SK-N-SH (cell line): Measurements from ENCODE around the gene CDC25B. TPM values are rescaled to one million over a fixed set of nuclear protein-coding genes. Genes with fewer than 3 reads are reported as not detected.

Experiments used
- CTCF ChIA-PET: fragments of 300-600, 350-600 bp; formaldehyde crosslinking; extraction: SDS; loops from one replicate; lab custom pipeline; 2021; lab: Yijun Ruan, JAX
- POLR2A ChIA-PET: fragments of 350-600 bp; sonication (Branson Sonifier 250); formaldehyde crosslinking; extraction: SDS; loops from one replicate; lab custom pipeline; 2020; ENCODE audit warnings: antibody characterized with exemption, inconsistent platforms; lab: Yijun Ruan, JAX
- DNase-seq: peaks from one replicate; pipeline ENCODE4 v3.0.0; 2012
- H2AFZ ChIP-seq: fragments of 200-600 bp; sonication (generic); 2 replicates; pipeline ENCODE4 v1.8.1; 2016; ENCODE audit warnings: antibody characterized with exemption, mild to moderate bottlenecking, low read depth
- H3F3A ChIP-seq: fragments of 200-600 bp; sonication (generic); replicated peaks from 2 replicates; pipeline ENCODE3; 2016; ENCODE audit warnings: antibody characterized with exemption, mild to moderate bottlenecking; ENCODE audit not compliant: insufficient read depth
- H3K27ac ChIP-seq, 2 experiments: fragments of 200-500 bp in 1 of 2; fragments of 200-600 bp in 1 of 2; sonication (Bioruptor generic) in 1 of 2; sonication (generic), shearing (Covaris generic) in 1 of 2; 2 replicates each; pipeline versions ENCODE4 v1.5.1 to v1.6.1; 2014 to 2016; ENCODE audit warnings: low read depth in 2 of 2, inconsistent platforms in 1 of 2, low read length in 1 of 2, mild to moderate bottlenecking in 1 of 2, mixed read lengths in 1 of 2
- H3K27me3 ChIP-seq: fragments of 200-600 bp; sonication (generic), shearing (Covaris generic); 2 replicates; pipeline ENCODE4 v1.6.1; 2016; ENCODE audit warnings: mixed run types; ENCODE audit not compliant: insufficient read depth
- H3K36me3 ChIP-seq, 2 experiments: fragments of 200-500 bp in 1 of 2; fragments of 200-600 bp in 1 of 2; sonication (Bioruptor generic) in 1 of 2; sonication (generic) in 1 of 2; replicated peaks in 1 of 2; 2 replicates each; pipeline versions ENCODE3 to v1.5.1; 2014 to 2016; ENCODE audit warnings: low read length in 1 of 2, mild to moderate bottlenecking in 1 of 2; ENCODE audit not compliant: insufficient read depth in 2 of 2, control insufficient read depth in 1 of 2
- H3K4me1 ChIP-seq, 2 experiments: fragments of 200-500 bp in 1 of 2; fragments of 200-600 bp in 1 of 2; sonication (Bioruptor generic) in 1 of 2; sonication (generic), shearing (Covaris generic) in 1 of 2; 2 replicates each; pipeline versions ENCODE4 v1.5.1 to v1.6.1; 2014 to 2016; ENCODE audit warnings: low read depth in 1 of 2, low read length in 1 of 2, mixed run types in 1 of 2; ENCODE audit not compliant: insufficient read depth in 2 of 2, control insufficient read depth in 1 of 2
- H3K4me2 ChIP-seq: fragments of 200-600 bp; sonication (generic), shearing (Covaris generic); 2 replicates; pipeline ENCODE4 v1.6.1; 2017; ENCODE audit warnings: mixed run types
- H3K4me3 ChIP-seq, 2 experiments: fragments of 200-500 bp in 1 of 2; fragments of 200-600 bp in 1 of 2; sonication (Bioruptor generic) in 1 of 2; sonication (generic), shearing (Covaris generic) in 1 of 2; 2 replicates each; pipeline versions ENCODE4 v1.5.1 to v1.8.1; 2014 to 2016; ENCODE audit warnings: low read depth in 2 of 2, inconsistent platforms in 1 of 2, low read length in 1 of 2, mild to moderate bottlenecking in 1 of 2, mixed read lengths in 1 of 2, moderate library complexity in 1 of 2
- H3K79me2 ChIP-seq: fragments of 200-600 bp; sonication (generic); 2 replicates; pipeline ENCODE4 v1.8.1; 2017; ENCODE audit warnings: mild to moderate bottlenecking; ENCODE audit not compliant: insufficient read depth
- H3K9ac ChIP-seq: fragments of 200-600 bp; sonication (generic); 2 replicates; pipeline ENCODE4 v1.6.1; 2017; ENCODE audit warnings: mixed run types
- H3K9me2 ChIP-seq: fragments of 200-600 bp; sonication (generic); 2 replicates; pipeline ENCODE4 v1.6.1; 2017; ENCODE audit warnings: mixed run types
- H3K9me3 ChIP-seq: fragments of 200-600 bp; sonication (generic); 2 replicates; pipeline ENCODE4 v1.6.1; 2017; ENCODE audit warnings: mixed run types, mild to moderate bottlenecking, moderate library complexity
- H4K20me1 ChIP-seq: fragments of 200-600 bp; sonication (generic); 2 replicates; pipeline ENCODE4 v1.6.1; 2017; ENCODE audit warnings: mild to moderate bottlenecking, mixed run types; ENCODE audit not compliant: insufficient read depth
- ELF1 ChIP-seq: IDR thresholded peaks from 2 replicates; pipeline ENCODE4 v1.4.0; 2012
- FOSL2 ChIP-seq: IDR thresholded peaks from 2 replicates; pipeline ENCODE4 v1.4.0; 2012; ENCODE audit warnings: low read depth, mild to moderate bottlenecking, moderate library complexity, borderline replicate concordance
- FOXM1 ChIP-seq: IDR thresholded peaks from 2 replicates; pipeline ENCODE4 v1.4.0; 2012; ENCODE audit warnings: low read depth, mild to moderate bottlenecking
- IRF3 ChIP-seq: fragments of 150-350 bp; IDR thresholded peaks from 2 replicates; pipeline ENCODE4 v1.6.1; 2016; ENCODE audit warnings: mild to moderate bottlenecking, low read depth, low read length
- MAX ChIP-seq: IDR thresholded peaks from 2 replicates; pipeline ENCODE4 v1.4.0; 2012; ENCODE audit warnings: low read depth
- MEF2A ChIP-seq: IDR thresholded peaks from 2 replicates; pipeline ENCODE4 v1.4.0; 2012; ENCODE audit warnings: low read depth, borderline replicate concordance
- MXI1 ChIP-seq: IDR thresholded peaks from 2 replicates; pipeline ENCODE4 v1.6.1; 2012; ENCODE audit warnings: mild to moderate bottlenecking, low read depth, low read length, improper control_type of control experiment
- NFIC ChIP-seq: IDR thresholded peaks from 2 replicates; pipeline ENCODE4 v1.4.0; 2012; ENCODE audit warnings: borderline replicate concordance
- NRF1 ChIP-seq: IDR thresholded peaks from 2 replicates; pipeline ENCODE4 v1.6.1; 2012; ENCODE audit warnings: low read depth, mild to moderate bottlenecking, low read length
- PBX3 ChIP-seq: IDR thresholded peaks from 2 replicates; pipeline ENCODE4; 2012
- POLR2AphosphoS5 ChIP-seq: IDR thresholded peaks from 2 replicates; pipeline ENCODE4 v1.6.1; 2012; ENCODE audit warnings: low read depth, low read length
- RAD21 ChIP-seq: IDR thresholded peaks from 2 replicates; pipeline ENCODE4 v1.6.1; 2012; ENCODE audit warnings: mild to moderate bottlenecking, low read length
- REST ChIP-seq: IDR thresholded peaks from 2 replicates; pipeline ENCODE4 v1.6.1; 2012; ENCODE audit warnings: mild to moderate bottlenecking, low read depth, low read length, moderate library complexity
- RXRA ChIP-seq: IDR thresholded peaks from 2 replicates; pipeline ENCODE4 v1.4.0; 2012; ENCODE audit warnings: low read depth, mild to moderate bottlenecking, borderline replicate concordance
- SIN3A ChIP-seq: IDR thresholded peaks from 2 replicates; pipeline ENCODE4 v1.6.1; 2012; ENCODE audit warnings: low read depth, mild to moderate bottlenecking, low read length, moderate library complexity, borderline replicate concordance
- SMC3 ChIP-seq: IDR thresholded peaks from 2 replicates; pipeline ENCODE4 v1.6.1; 2012; ENCODE audit warnings: low read depth, low read length, improper control_type of control experiment
- TAF1 ChIP-seq: IDR thresholded peaks from 2 replicates; pipeline ENCODE4 v1.6.1; 2012; ENCODE audit warnings: low read depth, mild to moderate bottlenecking, low read length, moderate library complexity, borderline replicate concordance
- TCF12 ChIP-seq: IDR thresholded peaks from 2 replicates; pipeline ENCODE4 v1.4.0; 2012
- TEAD4 ChIP-seq: IDR thresholded peaks from 2 replicates; pipeline ENCODE4 v1.4.0; 2012; ENCODE audit warnings: mild to moderate bottlenecking, borderline replicate concordance; ENCODE audit not compliant: insufficient read depth
- USF1 ChIP-seq: IDR thresholded peaks from 2 replicates; pipeline ENCODE4 v1.4.0; 2012; ENCODE audit warnings: low read depth, borderline replicate concordance
- ZBTB33 ChIP-seq: IDR thresholded peaks from 2 replicates; pipeline ENCODE4 v1.4.0; 2012; ENCODE audit warnings: low read depth, borderline replicate concordance
- WGBS: methylation state at CpG from one replicate; pipeline ENCODE4 v1.1.6; 2017; ENCODE audit warnings: low lambda C conversion rate; 5-methylcytosine and 5-hydroxymethylcytosine counted together
- polyA plus RNA-seq, 3 experiments: library from polyadenylated mRNA; depleted of rRNA; stranded (reverse); fragments of >200 nt; gene quantifications; 2 replicates each; pipeline ENCODE4 v1.2.3, GENCODE V29; 2012

CDC25B gene
- polyA plus RNA-seq, 1 of the 3 experiments (the other 2 are of a cell fraction) = 56.5 TPM

- Histone ChIP-seq H3K4me3 (peak overlapping the region; percentile 41 to 56), H3K9ac (peak overlapping the region; percentile 84), H3K27ac (peak overlapping the region; percentile 97 to 98), H3K79me2 (peaks cover 20% of the 10 kb centered on the region), H3K9me3 (no peaks in the 10 kb centered on the region), H3F3A (peaks cover 40% of the 10 kb centered on the region), H3K4me2 (peak overlapping the region; percentile 81), H3K36me3 (no peaks in the 10 kb centered on the region), H3K9me2 (no peaks in the 10 kb centered on the region), H2AFZ (no peak overlapping the region; the same call in 1 of the 2 replicates), H3K27me3 (no peaks in the 10 kb centered on the region), H3K4me1 (peaks cover 26 to 37% of the 10 kb centered on the region in 2 experiments), H4K20me1 (no peaks in the 10 kb centered on the region)
- ChIA-PET POLR2A (interaction anchor here (0.7 to 1.2 kb wide), 6 partner anchors 9 to 44 kb away, joined by 3 to 4 read pairs (median 3); partner anchors contain the start of genes ADISSP, AP5S1, CDC25B and CENPB), CTCF (interaction anchor here (0.8 to 6.6 kb wide), 5 partner anchors 9 to 273 kb away, joined by 3 to 61 read pairs (median 5); partner anchors contain the start of genes ADISSP, AP5S1 and CENPB)
- peak; percentile 93 for DNase-seq
- 7% methylated on average over 13 of the region's 20 CpGs for WGBS
- TF ChIP-seq REST (no peak; the same call in 1 of the 2 replicates), ELF1 (peak; percentile 47; the same call in 1 of the 2 replicates), RXRA (peak; percentile 92; the same call in 1 of the 2 replicates), NFIC (peak; percentile 100), IRF3 (no peak), TAF1 (peak; percentile 45; the same call in 1 of the 2 replicates), POLR2AphosphoS5 (peak; percentile 79; the same call in 1 of the 2 replicates), MAX (peak; percentile 98), MXI1 (peak; percentile 73), SIN3A (peak; percentile 90), TCF12 (peak; percentile 91), TEAD4 (peak; percentile 89), RAD21 (no peak), PBX3 (peak; percentile 77), ZBTB33 (peak; percentile 88; the same call in 1 of the 2 replicates), FOSL2 (peak; percentile 96), SMC3 (0 out of 2 replicates have a peak, but pooled peaks have one; percentile 2), FOXM1 (peak; percentile 98), NRF1 (no peak), USF1 (peak; percentile 76), MEF2A (peak; percentile 46; the same call in 1 of the 2 replicates)
Measured at GRCh38 chr20:3811467-3812258, 15.6 kb downstream of the CDC25B start.
